ENCODE data around the gene EPN1.
A peak's percentile ranks its signal among the peaks of the same experiment; 100 is the strongest.

The EPN1 gene

DNA sequence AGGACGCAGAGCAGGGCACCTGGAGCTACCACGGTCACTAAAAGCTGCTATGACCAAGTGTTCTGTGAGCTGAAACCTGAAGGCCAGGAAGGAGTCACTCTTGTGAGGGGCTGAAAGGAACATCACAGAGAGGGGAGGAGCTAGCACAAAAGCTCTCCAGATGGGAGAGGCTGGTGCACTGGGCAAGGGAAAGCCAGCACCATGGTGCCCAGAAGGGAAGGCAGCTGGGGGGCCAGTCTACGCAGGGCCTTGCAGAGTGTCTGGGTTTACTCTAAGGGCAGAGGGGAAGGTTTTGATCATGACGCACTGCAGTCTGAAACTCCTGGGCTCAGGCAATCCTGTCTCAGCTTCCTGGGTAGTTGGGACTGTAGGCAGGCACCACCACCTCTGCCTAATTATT lies 38.3 kb upstream of the EPN1 start:
- no peak overlapping the region for H3K4me3 ChIP-seq (ENCODE audit: low read length)
- DNase-seq (ENCODE audit: low read depth) = no peak
- TF ChIP-seq, protein P1, sequence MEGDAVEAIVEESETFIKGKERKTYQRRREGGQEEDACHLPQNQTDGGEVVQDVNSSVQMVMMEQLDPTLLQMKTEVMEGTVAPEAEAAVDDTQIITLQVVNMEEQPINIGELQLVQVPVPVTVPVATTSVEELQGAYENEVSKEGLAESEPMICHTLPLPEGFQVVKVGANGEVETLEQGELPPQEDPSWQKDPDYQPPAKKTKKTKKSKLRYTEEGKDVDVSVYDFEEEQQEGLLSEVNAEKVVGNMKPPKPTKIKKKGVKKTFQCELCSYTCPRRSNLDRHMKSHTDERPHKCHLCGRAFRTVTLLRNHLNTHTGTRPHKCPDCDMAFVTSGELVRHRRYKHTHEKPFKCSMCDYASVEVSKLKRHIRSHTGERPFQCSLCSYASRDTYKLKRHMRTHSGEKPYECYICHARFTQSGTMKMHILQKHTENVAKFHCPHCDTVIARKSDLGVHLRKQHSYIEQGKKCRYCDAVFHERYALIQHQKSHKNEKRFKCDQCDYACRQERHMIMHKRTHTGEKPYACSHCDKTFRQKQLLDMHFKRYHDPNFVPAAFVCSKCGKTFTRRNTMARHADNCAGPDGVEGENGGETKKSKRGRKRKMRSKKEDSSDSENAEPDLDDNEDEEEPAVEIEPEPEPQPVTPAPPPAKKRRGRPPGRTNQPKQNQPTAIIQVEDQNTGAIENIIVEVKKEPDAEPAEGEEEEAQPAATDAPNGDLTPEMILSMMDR (IDR thresholded peaks at IDR 0.05; ENCODE audit: insufficient read depth, low read depth, low read length, missing control alignments) = no peak

DNA sequence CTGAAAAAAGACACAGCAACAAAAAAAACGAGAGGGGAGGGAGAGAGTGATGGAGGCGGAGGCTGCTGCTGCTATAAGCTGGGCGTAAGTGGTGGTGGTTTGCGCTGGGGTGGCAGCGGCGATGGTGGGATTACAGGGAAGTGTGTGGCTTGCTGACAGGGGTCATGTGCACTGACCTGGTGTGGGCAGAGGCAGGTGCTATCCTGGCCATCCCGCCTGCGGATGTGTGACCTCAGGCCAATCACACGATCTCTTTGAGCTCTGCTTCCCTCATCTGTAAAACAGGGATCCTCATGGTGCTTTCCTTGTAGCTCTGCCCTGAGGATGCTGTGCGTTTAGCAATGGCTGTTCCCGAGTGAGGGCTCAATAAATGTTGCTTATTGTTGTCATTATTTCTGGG lies 37.5 kb upstream of the EPN1 start:
- no peak overlapping the region for H3K4me3 ChIP-seq (ENCODE audit: low read length)
- no peak for DNase-seq (ENCODE audit: low read depth)
- TF ChIP-seq, protein P1 (IDR thresholded peaks at IDR 0.05; ENCODE audit: insufficient read depth, low read depth, low read length, missing control alignments) = no peak

DNA sequence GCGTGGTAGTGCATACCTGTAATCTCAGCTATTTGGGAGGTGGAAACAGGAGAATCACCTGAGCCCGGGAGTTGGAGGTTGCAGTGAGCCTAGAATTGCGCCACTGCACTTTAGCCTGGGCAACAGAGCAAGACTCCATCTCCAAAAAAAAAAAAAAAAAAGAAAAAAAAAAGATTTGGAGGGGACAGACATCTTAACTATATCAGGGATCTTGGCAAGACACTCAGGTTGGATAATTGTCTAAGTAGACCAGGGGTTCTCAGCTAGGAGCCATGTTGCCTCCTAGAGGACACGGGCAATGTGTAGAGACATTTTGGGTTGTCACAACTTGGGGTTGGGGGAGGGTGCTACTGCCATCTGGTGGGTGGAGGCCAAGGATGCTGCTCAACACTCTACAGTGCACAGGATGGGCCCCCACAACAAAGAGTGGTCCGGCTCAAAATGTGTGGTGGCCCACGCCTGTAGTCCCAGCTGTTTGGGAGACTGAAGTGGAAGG lies 36.1 kb upstream of the EPN1 start:
- DNase-seq (ENCODE audit: low read depth) = peak; percentile 45
- TF ChIP-seq, protein P1 (IDR thresholded peaks at IDR 0.05; ENCODE audit: insufficient read depth, low read depth, low read length, missing control alignments) = peak; percentile 64
- no peak overlapping the region for H3K4me3 ChIP-seq (ENCODE audit: low read length)

DNA sequence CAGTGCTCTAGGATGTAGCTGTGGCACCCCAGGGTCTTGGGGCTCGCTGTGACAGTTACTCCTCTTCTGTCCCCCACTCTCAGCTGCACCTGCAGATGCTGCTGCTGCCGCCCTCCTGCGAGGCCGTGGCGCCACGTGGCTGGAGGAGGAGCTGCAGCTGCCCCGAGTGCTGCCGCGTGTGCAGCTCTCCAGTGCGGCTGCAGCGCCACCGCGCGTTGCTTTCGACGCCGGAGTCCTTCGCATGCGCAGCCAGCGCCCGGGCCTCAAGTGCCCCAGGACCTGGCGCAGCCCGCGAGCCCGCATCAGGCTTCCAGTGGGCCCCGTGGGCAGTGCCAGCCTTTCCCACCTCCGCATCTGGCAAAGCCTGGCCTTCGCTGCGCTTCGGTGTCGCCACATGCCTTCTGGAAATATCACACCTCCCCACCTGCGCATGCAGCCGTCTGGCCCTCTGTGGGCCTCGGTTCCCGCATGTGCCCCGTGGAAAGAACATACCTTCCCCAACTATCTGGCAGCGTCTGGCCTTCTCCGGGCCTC lies 34.9 kb upstream of the EPN1 start:
- peak; percentile 81 for DNase-seq (ENCODE audit: low read depth)
- H3K4me3 ChIP-seq (ENCODE audit: low read length) = peak overlapping the region; percentile 80
- TF ChIP-seq, protein P1 (IDR thresholded peaks at IDR 0.05; ENCODE audit: insufficient read depth, low read depth, low read length, missing control alignments) = peak; percentile 36

DNA sequence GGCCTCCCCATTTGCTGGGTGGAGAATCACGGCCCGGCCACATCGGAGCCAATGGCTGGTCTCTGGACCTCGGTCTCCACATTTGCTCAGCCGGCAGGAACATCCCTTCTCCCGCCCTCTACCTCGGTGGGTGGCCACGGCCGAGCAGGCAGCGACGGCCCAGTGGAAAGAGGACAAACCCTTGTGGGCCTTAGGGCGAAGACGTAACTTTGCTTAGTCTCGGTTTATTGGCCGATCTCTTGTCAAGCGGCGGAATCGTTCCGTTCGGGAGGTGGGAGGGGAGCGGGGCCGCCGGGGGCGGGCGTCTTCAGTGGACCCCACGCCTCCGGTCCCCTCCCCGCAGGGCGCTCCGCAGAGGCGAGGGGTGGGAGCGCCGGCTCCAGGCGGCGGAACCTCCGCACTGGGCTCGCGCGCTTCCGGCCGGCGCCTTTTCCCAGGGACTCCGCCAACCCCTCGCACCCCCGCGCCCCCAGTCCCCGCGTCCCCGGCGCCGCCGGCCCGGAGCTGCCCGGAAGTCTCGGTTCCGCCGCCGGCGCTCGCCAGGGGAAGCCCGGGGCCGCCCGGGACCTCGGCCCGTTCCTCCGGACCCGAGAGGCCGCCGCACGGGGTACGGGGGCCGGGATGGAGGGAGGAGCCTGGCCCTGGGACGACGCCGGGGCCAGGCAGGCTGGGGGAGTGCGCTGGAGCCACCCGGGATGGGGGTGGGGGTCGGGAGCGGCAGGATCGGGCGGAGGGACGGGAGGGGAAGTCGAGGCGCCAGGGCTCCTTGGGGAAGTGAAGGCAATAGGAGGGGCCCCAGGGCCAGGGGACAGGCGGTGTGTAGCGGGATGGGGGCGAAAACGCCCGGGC lies 34.2 kb upstream of the EPN1 start, which contains the start of gene ZNF580:
Gene ZNF580 (plus strand): TSS at position 426 of the 849 bp plus-strand sequence. CDS start 1,507 bp downstream, outside the sequence.
- peak; percentile 59 for DNase-seq (ENCODE audit: low read depth)
- TF ChIP-seq, protein P1 (IDR thresholded peaks at IDR 0.05; ENCODE audit: insufficient read depth, low read depth, low read length, missing control alignments) = no peak
- peak within 1 kb of the TSS; percentile 80 for H3K4me3 ChIP-seq (ENCODE audit: low read length)

DNA sequence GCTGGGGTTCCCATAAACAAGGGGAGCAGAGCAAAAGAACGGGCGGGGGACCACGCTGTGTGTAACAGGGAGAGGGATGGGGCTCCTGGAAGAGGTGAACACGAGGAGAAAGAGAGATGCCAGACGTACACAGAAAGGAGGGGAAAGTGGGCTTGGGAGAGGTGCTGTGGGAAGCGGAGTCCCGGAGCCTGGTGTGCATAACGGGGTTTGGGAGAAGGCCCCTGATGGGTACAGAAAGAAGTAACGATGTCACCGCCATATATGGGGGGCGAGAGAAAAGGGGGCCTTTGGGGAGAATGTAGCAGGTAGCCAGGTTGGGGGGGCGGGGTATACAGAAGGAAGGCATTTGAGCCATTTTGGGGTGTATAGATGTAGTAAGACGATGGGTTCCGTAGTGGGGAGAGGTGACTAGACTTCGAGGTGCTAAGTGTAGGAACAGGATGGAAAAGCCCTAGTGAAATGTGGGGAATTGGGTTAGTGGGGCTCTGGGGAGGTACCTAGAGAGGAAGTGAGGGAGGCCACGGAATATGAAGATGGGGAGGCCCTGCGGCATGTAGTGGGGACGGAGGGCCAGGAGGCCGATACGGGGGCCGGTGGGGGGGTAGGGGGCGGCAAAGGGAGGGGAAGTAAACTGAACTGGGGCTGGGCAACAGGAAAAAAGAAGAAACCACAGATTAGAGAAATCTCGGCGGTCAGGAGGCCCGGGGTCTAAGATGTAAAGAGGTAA lies 33.4 kb upstream of the EPN1 start:
- TF ChIP-seq, protein P1 (IDR thresholded peaks at IDR 0.05; ENCODE audit: insufficient read depth, low read depth, low read length, missing control alignments) = no peak
- peak overlapping the region; percentile 80 for H3K4me3 ChIP-seq (ENCODE audit: low read length)
- DNase-seq (ENCODE audit: low read depth) = peak; percentile 26

All from epithelial cell of esophagus (primary cell).